ENCODE results near the gene CENPL. TPM values are rescaled to one million over a fixed set of nuclear protein-coding genes. Genes with fewer than 3 reads are reported as not detected.

CENPL gene
- total and polyA plus RNA-seq, 10 of the 15 experiments (the other 5 are each of a cell fraction or from before 2014, with no cell fraction given) = 14.9 to 32.1 (median 24.5) TPM

DNA sequence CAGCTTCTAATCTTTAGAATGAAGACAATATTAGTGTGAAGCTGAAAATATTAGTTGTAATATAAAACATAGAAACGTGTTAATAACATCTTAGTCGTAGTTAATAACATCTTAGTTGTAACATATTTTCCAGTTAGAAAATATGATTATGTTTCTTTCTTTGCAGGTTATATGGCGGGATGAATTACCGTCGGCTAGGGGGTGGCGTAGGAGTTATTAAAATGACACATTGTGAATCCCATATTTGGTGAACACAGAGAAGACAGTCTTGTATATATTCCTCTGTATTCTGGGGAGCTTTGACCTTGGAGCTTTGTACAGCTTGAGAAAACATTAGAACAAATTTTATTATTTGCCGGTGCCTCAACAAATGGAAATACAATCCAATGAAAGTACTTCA is 39.7 kb downstream of the CENPL start:
- CTCF ChIA-PET = interaction anchor here (0.5 to 1.0 kb wide), 3 partner anchors 36 to 1043 kb away, joined by 3 to 4 read pairs (median 3); no protein-coding TSS in a partner anchor
- Histone ChIP-seq H3K9ac (ENCODE audit: control insufficient read depth, insufficient read depth, low read length) (no peak overlapping the region), H3K36me3 (ENCODE audit: control insufficient read depth in 2 of 2, insufficient read depth in 2 of 2, low read length in 1 of 2) (peaks cover 0 to 13% of the 10 kb centered on the region in 2 experiments; a peak in 2 of 4 replicates)

More for the DNA sequence above, 39.7 kb downstream of the CENPL start:
- POLR2A ChIA-PET = no interaction called here
- TF ChIP-seq PML (IDR thresholded peaks at IDR 0.05; ENCODE audit: low read length) (no peak), NFYB (IDR thresholded peaks at IDR 0.05; ENCODE audit: insufficient read depth, low read depth, low read length) (no peak), NR2F1 (conservative IDR thresholded peaks at IDR 0.05) (no peak), GABPA (IDR thresholded peaks at IDR 0.05; ENCODE audit: low read depth) (no peak), TCF3 (IDR thresholded peaks at IDR 0.05; ENCODE audit: borderline replicate concordance, insufficient read depth, low read depth, low read length) (no peak), CBFB (IDR thresholded peaks at IDR 0.05; ENCODE audit: low read depth) (no peak), ZNF217 (IDR thresholded peaks at IDR 0.05) (no peak), ESRRA (IDR thresholded peaks at IDR 0.05; ENCODE audit: low read length) (no peak), PAX8 (IDR thresholded peaks at IDR 0.05) (no peak)
- TF ChIP-seq, protein P1, sequence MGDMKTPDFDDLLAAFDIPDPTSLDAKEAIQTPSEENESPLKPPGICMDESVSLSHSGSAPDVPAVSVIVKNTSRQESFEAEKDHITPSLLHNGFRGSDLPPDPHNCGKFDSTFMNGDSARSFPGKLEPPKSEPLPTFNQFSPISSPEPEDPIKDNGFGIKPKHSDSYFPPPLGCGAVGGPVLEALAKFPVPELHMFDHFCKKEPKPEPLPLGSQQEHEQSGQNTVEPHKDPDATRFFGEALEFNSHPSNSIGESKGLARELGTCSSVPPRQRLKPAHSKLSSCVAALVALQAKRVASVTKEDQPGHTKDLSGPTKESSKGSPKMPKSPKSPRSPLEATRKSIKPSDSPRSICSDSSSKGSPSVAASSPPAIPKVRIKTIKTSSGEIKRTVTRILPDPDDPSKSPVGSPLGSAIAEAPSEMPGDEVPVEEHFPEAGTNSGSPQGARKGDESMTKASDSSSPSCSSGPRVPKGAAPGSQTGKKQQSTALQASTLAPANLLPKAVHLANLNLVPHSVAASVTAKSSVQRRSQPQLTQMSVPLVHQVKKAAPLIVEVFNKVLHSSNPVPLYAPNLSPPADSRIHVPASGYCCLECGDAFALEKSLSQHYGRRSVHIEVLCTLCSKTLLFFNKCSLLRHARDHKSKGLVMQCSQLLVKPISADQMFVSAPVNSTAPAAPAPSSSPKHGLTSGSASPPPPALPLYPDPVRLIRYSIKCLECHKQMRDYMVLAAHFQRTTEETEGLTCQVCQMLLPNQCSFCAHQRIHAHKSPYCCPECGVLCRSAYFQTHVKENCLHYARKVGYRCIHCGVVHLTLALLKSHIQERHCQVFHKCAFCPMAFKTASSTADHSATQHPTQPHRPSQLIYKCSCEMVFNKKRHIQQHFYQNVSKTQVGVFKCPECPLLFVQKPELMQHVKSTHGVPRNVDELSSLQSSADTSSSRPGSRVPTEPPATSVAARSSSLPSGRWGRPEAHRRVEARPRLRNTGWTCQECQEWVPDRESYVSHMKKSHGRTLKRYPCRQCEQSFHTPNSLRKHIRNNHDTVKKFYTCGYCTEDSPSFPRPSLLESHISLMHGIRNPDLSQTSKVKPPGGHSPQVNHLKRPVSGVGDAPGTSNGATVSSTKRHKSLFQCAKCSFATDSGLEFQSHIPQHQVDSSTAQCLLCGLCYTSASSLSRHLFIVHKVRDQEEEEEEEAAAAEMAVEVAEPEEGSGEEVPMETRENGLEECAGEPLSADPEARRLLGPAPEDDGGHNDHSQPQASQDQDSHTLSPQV (IDR thresholded peaks at IDR 0.05) = no peak
- TF ChIP-seq, protein P2, sequence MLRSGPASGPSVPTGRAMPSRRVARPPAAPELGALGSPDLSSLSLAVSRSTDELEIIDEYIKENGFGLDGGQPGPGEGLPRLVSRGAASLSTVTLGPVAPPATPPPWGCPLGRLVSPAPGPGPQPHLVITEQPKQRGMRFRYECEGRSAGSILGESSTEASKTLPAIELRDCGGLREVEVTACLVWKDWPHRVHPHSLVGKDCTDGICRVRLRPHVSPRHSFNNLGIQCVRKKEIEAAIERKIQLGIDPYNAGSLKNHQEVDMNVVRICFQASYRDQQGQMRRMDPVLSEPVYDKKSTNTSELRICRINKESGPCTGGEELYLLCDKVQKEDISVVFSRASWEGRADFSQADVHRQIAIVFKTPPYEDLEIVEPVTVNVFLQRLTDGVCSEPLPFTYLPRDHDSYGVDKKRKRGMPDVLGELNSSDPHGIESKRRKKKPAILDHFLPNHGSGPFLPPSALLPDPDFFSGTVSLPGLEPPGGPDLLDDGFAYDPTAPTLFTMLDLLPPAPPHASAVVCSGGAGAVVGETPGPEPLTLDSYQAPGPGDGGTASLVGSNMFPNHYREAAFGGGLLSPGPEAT (IDR thresholded peaks at IDR 0.05; ENCODE audit: low read depth) = no peak
- FAIRE-seq = no peak
- RAD21 ChIA-PET (ENCODE audit: unreplicated experiment) = no interaction called here
- H4K20me1 ChIP-seq (ENCODE audit: control insufficient read depth, insufficient read depth) = no peaks in the 10 kb centered on the region
- no peaks in the 10 kb centered on the region for H3K9me3 ChIP-seq (replicated peaks; ENCODE audit: control insufficient read depth, insufficient read depth, low read length)
- H3K27ac ChIP-seq (ENCODE audit: control insufficient read depth, insufficient read depth) = no peak overlapping the region
- H3K27me3 ChIP-seq (replicated peaks in 1 of 2; ENCODE audit: control insufficient read depth in 2 of 2, insufficient read depth in 2 of 2, low read length in 1 of 2) = no peaks in the 10 kb centered on the region
- H3K79me2 ChIP-seq (ENCODE audit: control insufficient read depth, insufficient read depth, low read length) = no peaks in the 10 kb centered on the region
- DNase-seq (ENCODE audit: low read depth, low spot score) = no peak
- 100% methylated on average over 7 of the region's 7 CpGs for WGBS (ENCODE audit: insufficient coverage, insufficient replicate concordance, low lambda C conversion rate, missing lambda C conversion rate)
- H3K4me3 ChIP-seq = no peak overlapping the region
- intact Hi-C loops (cut with micrococcal nuclease; ENCODE audit: unreplicated experiment) (no loop called here), in situ Hi-C loops (cut with MboI) (no loop called here)
- no peak for ATAC-seq
- no TSS peak for BruUV-seq (replicated peaks)
- no peak overlapping the region for H2AFZ ChIP-seq (ENCODE audit: control insufficient read depth, low read depth, low read length)
- H3K4me2 ChIP-seq (ENCODE audit: control insufficient read depth, insufficient read depth) = no peak overlapping the region
- SMC1A ChIA-PET (ENCODE audit: uncharacterized antibody, unreplicated experiment) = interaction anchor here (3.3 kb wide), 1 partner anchor 9 kb away, joined by 8 read pairs; no protein-coding TSS in a partner anchor
- H3K4me1 ChIP-seq (ENCODE audit: control insufficient read depth, insufficient read depth, low read length) = no peaks in the 10 kb centered on the region

All from GM12878 (cell line).